Cardiac fibroblast (primary cell): ENCODE results near the gene OSBPL5.

Experiments used
- DNase-seq, 2 donors: peaks; one replicate each; pipeline versions ENCODE4 v3.0.0 to v3.0.0-alpha.2; 2010; ENCODE audit warnings: low read depth in 2 of 2
- H3K4me3 ChIP-seq, 2 donors: replicated peaks in 1 of 2; 1 replicate in 1 of 2; 2 replicates in 1 of 2; pipeline ENCODE4 v1.5.1; 2011; ENCODE audit warnings: low read depth in 2 of 2, low read length in 2 of 2, mild to moderate bottlenecking in 2 of 2, moderate library complexity in 1 of 2
- TF ChIP-seq, protein P1 (sequence below): IDR thresholded peaks from one replicate; pipeline ENCODE4 v1.5.1; 2011; ENCODE audit warnings: low read depth, mild to moderate bottlenecking, low read length, inconsistent platforms

OSBPL5 gene

DNA sequence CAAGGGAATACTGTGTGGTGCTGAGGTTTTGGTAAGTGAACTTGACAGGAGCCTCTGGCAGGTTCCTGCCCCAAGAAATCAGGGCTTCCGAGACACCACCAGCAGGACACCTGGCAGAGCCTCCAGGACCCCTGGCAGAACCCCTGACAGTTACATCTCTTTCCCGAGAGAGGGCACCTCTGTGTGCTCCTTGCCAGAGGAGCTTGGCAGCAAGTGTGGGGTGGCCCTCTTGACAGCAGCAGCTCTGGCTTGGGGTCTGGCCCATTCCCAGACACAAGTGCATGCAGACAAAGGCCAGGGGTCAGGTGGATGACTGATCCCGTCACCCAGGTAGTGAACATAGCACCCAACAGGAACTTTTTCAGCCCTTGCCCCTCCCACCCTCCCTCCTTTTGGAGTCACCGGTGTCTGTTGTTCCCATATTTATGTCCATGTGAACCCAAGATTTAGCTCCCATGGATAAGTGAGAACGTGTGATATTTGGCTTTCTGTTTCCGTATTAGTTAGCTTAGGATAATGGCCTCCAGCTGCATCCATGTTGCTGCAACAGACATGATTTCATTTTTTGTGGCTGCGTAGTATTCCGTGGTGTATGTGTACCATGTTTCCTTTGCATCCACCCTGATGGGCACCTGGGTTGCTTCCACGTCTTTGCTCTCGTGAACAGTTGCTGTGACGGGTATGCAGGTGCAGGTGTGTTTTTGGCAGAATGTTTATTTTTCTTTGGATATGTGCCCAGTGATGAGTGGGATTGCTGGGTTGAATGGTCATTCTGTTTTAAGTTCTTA lies 21.2 kb upstream of the OSBPL5 start:
- no peak overlapping the region for H3K4me3 ChIP-seq
- TF ChIP-seq, protein P1, sequence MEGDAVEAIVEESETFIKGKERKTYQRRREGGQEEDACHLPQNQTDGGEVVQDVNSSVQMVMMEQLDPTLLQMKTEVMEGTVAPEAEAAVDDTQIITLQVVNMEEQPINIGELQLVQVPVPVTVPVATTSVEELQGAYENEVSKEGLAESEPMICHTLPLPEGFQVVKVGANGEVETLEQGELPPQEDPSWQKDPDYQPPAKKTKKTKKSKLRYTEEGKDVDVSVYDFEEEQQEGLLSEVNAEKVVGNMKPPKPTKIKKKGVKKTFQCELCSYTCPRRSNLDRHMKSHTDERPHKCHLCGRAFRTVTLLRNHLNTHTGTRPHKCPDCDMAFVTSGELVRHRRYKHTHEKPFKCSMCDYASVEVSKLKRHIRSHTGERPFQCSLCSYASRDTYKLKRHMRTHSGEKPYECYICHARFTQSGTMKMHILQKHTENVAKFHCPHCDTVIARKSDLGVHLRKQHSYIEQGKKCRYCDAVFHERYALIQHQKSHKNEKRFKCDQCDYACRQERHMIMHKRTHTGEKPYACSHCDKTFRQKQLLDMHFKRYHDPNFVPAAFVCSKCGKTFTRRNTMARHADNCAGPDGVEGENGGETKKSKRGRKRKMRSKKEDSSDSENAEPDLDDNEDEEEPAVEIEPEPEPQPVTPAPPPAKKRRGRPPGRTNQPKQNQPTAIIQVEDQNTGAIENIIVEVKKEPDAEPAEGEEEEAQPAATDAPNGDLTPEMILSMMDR, result no peak
- DNase-seq, result no peak

DNA sequence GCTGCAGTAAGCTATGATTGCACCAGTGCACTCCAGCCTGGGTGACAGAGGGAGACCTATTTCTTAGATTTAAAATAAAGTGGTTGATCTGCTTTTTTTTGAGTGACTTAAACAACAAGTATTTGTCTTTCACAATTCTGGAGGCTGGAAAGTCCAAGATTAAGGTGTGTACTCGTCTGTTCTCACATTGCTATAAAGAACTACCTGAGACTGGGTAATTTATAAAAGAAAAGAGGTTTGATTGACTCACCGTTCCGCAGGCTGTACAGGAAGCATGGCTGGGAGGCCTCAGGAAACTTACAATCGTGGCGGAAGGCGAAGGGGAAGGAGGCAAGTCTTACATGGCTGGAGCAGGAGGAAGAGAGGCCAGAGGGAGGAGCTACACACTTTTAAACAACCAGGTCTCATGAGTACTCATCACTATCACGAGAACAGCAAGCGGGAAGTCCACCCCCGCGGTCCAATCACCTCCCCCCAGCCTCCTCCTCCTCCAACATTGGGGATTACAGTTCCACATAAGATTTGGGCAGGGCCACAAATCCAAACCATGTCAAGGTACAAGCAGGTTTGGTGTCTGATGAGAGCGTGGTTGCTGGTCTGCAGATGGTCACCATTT lies 19.7 kb upstream of the OSBPL5 start:
- DNase-seq, result no peak
- TF ChIP-seq, protein P1, result no peak
- no peak overlapping the region for H3K4me3 ChIP-seq

DNA sequence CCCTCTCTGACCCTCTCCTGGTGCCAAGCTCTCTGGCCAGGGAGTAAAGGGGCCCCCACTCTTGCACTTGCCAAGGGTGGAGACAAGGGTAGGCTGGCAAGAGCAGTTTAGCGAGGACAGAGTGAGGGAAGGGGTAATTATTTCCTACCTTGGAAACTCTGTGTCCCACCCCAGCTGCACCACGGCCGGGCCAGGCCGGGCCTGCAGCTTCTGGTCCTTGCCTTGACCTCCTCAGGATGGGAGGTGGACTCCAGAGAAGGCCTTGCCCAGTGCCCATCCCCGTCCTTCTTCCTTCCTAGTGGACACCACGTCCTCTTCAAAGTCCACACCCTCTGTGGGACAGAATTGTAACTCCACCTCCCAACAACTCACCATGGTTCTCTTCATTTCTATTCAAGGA lies 18.4 kb upstream of the OSBPL5 start:
- H3K4me3 ChIP-seq, result no peak overlapping the region
- TF ChIP-seq, protein P1, result no peak
- no peak for DNase-seq

DNA sequence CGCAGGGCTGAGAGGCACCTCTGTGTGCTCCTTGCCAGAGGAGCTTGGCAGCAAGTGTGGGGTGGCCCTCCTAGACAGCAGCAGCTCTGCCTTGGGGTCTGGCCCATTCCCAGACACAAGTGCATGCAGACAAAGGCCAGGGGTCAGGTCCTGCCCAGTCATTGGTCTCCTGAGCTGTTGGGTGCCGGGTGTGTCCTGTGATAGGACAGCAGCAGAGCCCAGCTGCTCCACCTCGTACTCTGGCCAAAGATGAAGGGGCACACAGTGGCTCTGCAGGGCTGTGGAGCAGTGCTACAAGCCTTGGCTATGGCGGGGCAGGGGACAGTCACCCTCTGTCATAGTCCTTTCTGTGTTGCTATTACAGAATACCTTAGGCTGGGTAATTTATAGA lies 17.3 kb upstream of the OSBPL5 start:
- no peak for DNase-seq
- H3K4me3 ChIP-seq, result no peak overlapping the region
- TF ChIP-seq, protein P1, result no peak

DNA sequence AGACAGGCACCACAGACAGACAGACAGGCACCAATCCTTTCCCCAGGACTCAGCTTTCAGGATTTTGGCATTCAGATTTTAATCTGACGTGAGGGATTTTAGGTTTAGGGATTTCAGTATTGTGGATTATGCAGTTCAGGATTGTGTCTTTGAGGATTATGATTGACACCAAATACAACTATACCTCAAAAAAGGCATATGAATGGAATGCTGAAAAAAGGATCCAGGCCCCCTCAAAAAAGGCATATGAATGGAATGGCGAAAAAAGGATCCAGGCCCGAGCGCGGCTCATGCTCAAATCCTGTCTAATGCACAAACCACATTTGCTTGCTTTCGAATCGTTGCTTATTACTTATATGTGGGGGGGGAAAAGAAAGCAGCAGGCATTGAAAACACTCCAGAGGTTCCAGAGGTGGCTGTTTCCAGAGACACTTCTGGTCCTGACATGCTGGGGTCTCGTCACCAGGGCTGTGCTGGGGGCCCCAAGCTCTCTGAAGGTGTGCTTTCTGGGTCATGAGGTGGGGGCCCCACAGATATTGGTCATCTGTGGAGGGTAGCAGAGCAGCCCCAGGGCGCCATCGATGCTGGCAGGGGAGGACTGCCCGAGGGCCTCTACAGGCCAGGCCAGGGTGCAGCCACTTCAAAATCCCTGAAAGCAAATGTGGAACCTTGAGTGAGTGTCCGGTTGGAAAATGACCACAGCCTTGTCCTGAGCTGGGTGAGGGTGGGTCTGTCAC lies 16.8 kb upstream of the OSBPL5 start:
- TF ChIP-seq, protein P1, result no peak
- no peak overlapping the region for H3K4me3 ChIP-seq
- DNase-seq, result no peak

DNA sequence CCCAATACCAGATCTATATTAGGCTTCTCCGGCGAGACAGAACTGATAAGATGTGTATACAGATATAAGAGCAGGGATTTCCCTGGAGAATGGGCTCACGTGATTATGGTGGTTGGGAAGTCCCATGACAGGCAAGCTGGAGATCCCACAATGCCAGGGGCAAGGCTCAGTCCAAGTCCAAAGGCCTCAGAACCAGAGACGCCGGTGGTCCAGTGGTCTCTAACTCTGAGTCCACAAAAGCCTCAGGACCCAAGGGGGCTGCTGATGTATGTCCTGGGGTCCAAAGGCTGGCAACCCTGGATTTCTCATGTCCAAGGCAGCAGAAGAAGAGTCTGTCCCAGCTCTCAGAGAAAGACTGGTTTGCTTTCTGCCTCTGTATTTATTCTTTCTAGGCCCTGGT lies 15.8 kb upstream of the OSBPL5 start:
- no peak overlapping the region for H3K4me3 ChIP-seq
- no peak for DNase-seq
- TF ChIP-seq, protein P1, result no peak
